CD4-positive, alpha-beta T cell treated with Interleukin-4 for 4 hours (primary cell): ENCODE measurements around the gene ATP2A1.
A peak's percentile ranks its signal among the peaks of the same experiment; 100 is the strongest.
"Not testable (repeated sequence)": the region's sequence is repeated elsewhere in the genome, so short reads cannot be mapped to it uniquely, and the experiment has no call there.

ENCODE experiments used
- DNase-seq: peaks from one replicate; pipeline ENCODE4 v3.0.0-alpha.2; 2020

The ATP2A1 gene

DNA sequence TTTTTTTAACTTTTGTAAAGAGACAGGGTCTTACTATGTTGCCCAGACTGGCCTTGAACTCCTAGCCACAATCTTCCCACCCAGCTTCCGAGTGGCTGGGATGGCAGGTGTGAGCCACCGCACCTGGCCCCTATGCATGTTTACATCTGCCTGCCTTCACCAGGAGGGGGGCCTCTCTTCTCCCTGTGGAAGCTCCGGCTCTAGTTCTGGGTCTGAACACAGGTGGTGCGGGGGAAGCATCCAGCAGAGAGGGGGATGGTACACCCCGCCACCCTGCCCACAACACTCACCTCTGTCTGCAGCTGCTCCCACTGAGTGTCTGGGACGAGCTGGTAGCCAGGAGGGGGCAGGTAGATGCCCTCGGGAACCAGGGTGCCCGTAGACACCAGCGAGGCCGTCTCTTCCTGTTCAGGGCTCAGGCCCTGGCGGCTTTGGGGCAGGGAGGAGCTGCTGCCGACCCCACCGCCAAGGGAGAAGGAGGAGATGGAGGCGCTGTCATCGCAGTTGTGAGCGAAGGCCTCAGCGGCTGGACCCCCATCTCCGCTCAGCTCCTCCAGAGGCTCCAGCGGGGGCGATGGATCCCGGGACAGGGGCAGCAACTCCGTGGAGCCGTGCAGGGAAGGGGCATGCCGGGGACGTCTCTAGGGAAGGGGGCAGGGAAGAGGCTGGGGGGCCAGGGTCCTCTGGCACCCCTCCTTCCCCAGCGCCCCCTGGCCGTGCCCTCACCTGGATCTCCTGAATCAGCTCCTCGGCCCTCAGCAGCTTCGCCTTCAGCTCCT, 35.8 kb downstream of the ATP2A1 start:
- DNase-seq = no peak

- DNase-seq = no peak
Observed at GRCh38 chr16:28915181-28915580, 36.9 kb downstream of the ATP2A1 start.

DNA sequence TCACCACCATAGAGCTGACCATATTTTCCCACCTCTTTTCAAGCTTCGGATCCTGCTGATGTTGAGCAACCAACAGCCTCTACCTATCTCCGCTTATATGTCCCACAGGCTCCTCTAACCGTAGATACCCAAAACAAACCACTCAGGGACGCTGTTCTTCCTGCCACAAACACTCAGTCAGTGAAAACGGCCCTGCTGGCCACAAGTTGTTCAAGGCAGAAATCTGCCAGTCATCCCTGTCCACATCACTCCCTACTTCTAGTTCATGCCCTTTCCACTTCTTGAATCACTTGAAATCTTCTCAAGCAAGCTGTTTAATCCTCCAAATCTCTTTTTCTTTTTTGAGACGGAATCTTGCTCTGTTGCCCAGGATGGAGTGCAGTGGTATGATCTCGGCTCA, 38.8 kb downstream of the ATP2A1 start:
- DNase-seq = no peak

- no peak for DNase-seq
Observed at GRCh38 chr16:28918698-28919097, 40.4 kb downstream of the ATP2A1 start.

DNA sequence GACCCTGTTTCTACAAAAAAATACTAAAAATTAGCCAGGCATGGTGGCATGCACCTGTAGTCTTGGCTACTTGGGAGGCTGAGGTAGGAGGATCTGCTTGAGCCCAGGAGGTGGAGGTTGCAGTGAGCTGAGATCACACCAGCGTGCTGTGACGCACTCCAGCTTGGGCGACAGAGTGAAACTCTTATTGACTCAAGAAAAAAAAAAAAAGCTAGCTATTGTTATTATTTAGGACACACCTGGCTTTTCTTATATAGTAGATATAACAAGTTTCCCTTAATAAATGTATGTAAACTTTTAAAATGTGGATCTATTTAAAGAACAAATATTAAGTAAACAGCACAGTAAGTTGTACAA, 44.9 kb downstream of the ATP2A1 start:
- no peak for DNase-seq

GRCh38 chr16:28923652-28924398, 45.5 kb downstream of the ATP2A1 start:
- no peak for DNase-seq

- no peak for DNase-seq
Observed at GRCh38 chr16:28924399-28924761, 46.1 kb downstream of the ATP2A1 start.

- DNase-seq = peak; percentile 91
Observed at GRCh38 chr16:28924762-28925385, 46.6 kb downstream of the ATP2A1 start, which contains the start of gene RABEP2. Gene RABEP2 (minus strand): TSS chr16:28925238. CDS start chr16:28925163, 75 bp downstream.

- DNase-seq = peak; percentile 86
Observed at GRCh38 chr16:28925386-28926228, 47.3 kb downstream of the ATP2A1 start.

DNA sequence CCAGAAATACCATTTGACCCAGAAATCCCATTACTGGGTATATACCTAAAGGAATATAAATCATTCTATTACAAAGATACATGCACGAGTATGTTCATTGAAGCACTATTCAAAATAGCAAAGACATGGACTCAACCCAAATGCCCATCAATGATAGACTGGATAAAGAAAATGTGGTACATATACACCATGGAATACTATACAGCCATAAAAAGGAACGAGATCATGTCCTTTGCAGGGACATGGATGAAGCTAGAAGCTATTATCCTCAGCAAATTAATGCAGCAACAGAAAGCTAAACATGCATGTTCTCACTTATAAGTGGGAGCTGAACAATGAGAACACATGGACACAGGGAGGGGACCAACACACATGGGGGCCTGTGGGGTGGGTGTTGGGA, 48.0 kb downstream of the ATP2A1 start:
- DNase-seq = not testable (repeated sequence)

- DNase-seq = no peak
Observed at GRCh38 chr16:28927815-28928214, 49.5 kb downstream of the ATP2A1 start.

- no peak for DNase-seq
Observed at GRCh38 chr16:28930203-28930602, 51.9 kb downstream of the ATP2A1 start.

- no peak for DNase-seq
Observed at GRCh38 chr16:28930652-28931051, 52.4 kb downstream of the ATP2A1 start.

GRCh38 chr16:28931801-28932225, 53.5 kb downstream of the ATP2A1 start, which contains the start of gene CD19:
Gene CD19 (plus strand): TSS chr16:28931971. CDS start chr16:28932001, 30 bp downstream.
- DNase-seq = no peak

- no peak for DNase-seq
Observed at GRCh38 chr16:28932339-28933141, 54.3 kb downstream of the ATP2A1 start.

- no peak for DNase-seq
Observed at GRCh38 chr16:28933171-28933570, 54.9 kb downstream of the ATP2A1 start.

GRCh38 chr16:28935346-28935745, 57.1 kb downstream of the ATP2A1 start:
- no peak for DNase-seq

DNA sequence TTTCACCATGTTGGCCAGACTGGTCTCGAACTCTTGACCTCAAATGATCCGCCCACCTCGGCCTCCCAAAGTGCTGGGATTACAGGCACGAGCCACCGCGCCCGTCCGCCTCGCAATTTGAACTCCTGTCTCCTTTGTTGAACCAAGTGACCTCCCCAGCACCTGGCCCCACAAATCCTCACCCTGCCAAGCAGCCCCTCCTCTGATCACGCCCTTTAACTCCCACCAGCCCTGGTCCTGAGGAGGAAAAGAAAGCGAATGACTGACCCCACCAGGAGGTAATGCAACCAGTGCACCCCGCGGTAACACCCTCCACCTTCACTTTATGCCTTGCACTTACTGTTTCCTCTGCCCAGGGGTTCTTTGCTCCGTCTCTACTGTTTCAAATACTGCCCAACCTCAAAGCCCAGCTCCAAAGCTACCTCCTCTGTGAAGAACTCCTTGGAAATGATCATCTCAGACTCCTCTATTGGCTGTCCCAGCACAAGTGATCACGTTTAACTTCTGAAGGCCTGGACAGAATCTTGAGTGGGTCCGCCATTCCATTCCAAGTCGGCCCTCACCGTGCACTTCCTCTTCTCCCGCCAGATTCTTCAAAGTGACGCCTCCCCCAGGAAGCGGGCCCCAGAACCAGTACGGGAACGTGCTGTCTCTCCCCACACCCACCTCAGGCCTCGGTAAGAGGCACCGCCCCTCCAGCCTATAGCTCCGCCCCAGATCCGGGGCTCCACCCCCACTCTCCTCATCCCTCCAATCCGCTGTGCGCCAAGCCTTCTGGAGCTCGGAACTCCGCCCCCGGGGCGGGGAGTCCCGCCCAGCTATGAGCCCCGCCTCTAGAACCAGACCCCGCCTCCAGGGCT, 57.9 kb downstream of the ATP2A1 start:
- DNase-seq = peak; percentile 72

- DNase-seq = no peak
Observed at GRCh38 chr16:28936784-28937155, 58.5 kb downstream of the ATP2A1 start.

- no peak for DNase-seq
Observed at GRCh38 chr16:28937222-28937876, 59.1 kb downstream of the ATP2A1 start.
